Loucy (cell line): ENCODE measurements around the gene C12orf43.

Experiments
- H2AFZ ChIP-seq: fragments of 200-600 bp; sonication (generic); 2 replicates; pipeline ENCODE4 v1.6.0; 2016; ENCODE audit warnings: antibody characterized with exemption, mild to moderate bottlenecking, low read length, moderate library complexity
- H3F3A ChIP-seq: fragments of 200-600 bp; 2 replicates; pipeline ENCODE4 v1.6.0; 2016; ENCODE audit warnings: antibody characterized with exemption, low read depth, mild to moderate bottlenecking
- H3K27me3 ChIP-seq: fragments of 200-600 bp; sonication (generic); 2 replicates; pipeline ENCODE4 v1.6.1; 2014; ENCODE audit warnings: low read length, mild to moderate bottlenecking; ENCODE audit not compliant: insufficient read depth, poor library complexity, severe bottlenecking
- H3K36me3 ChIP-seq: fragments of 200-600 bp; sonication (generic); 2 replicates; pipeline ENCODE4 v1.6.1; 2016; ENCODE audit warnings: low read length; ENCODE audit not compliant: insufficient read depth
- H3K4me1 ChIP-seq: fragments of 200-600 bp; sonication (generic); 2 replicates; pipeline ENCODE4 v1.5.1; 2014; ENCODE audit warnings: low read length, mild to moderate bottlenecking; ENCODE audit not compliant: insufficient read depth, poor library complexity, severe bottlenecking
- H3K4me2 ChIP-seq: fragments of 200-600 bp; sonication (generic); 2 replicates; pipeline ENCODE4 v1.6.0; 2014; ENCODE audit warnings: antibody characterized with exemption, low read length, low read depth, mild to moderate bottlenecking; ENCODE audit not compliant: poor library complexity, severe bottlenecking
- H3K4me3 ChIP-seq: fragments of 200-600 bp; sonication (generic); 2 replicates; pipeline ENCODE4 v1.5.1; 2014; ENCODE audit warnings: low read length, mild to moderate bottlenecking, mixed read lengths; ENCODE audit not compliant: poor library complexity, severe bottlenecking
- H3K79me2 ChIP-seq: fragments of 200-600 bp; sonication (generic); 2 replicates; pipeline ENCODE4 v1.6.1; 2014; ENCODE audit warnings: low read length; ENCODE audit not compliant: insufficient read depth
- H3K9ac ChIP-seq: fragments of 200-600 bp; sonication (generic); 2 replicates; pipeline ENCODE4 v1.6.0; 2014; ENCODE audit warnings: mild to moderate bottlenecking, low read depth, low read length, moderate library complexity; ENCODE audit not compliant: poor library complexity, severe bottlenecking
- H3K9me2 ChIP-seq: fragments of 200-600 bp; sonication (generic); replicated peaks from 2 replicates; pipeline ENCODE4 v1.6.1; 2016; ENCODE audit warnings: low read depth, low read length, mixed read lengths
- H3K9me3 ChIP-seq: fragments of 200-600 bp; sonication (generic); 2 replicates; pipeline ENCODE4 v1.6.1; 2014; ENCODE audit warnings: mild to moderate bottlenecking, antibody characterized with exemption, low read length, low read depth; ENCODE audit not compliant: insufficient read depth
- H4K20me1 ChIP-seq: fragments of 200-600 bp; sonication (generic); 2 replicates; pipeline ENCODE4 v1.6.0; 2014; ENCODE audit warnings: antibody characterized with exemption, low read length, mild to moderate bottlenecking; ENCODE audit not compliant: insufficient read depth, poor library complexity, severe bottlenecking
- CTCF ChIP-seq: fragments of 200-600 bp; sonication (generic); conservative IDR thresholded peaks from 2 replicates; pipeline ENCODE4 v1.5.1; 2014; ENCODE audit warnings: mild to moderate bottlenecking, antibody characterized with exemption, low read length
- EZH2phosphoT487 ChIP-seq: fragments of 200-600 bp; IDR thresholded peaks from 2 replicates; pipeline ENCODE4 v1.6.1; 2018; ENCODE audit warnings: antibody characterized with exemption, mild to moderate bottlenecking, moderate library complexity, borderline replicate concordance

C12orf43 gene

GRCh38 chr12:120999191-121000120 is 16.8 kb downstream of the C12orf43 start:
- Histone ChIP-seq H3K9me2 (no peaks in the 10 kb centered on the region), H3K4me2 (no peak overlapping the region), H3K27me3 (no peaks in the 10 kb centered on the region), H3K4me3 (no peak overlapping the region), H3K9ac (no peak overlapping the region), H3F3A (no peaks in the 10 kb centered on the region), H3K79me2 (no peaks in the 10 kb centered on the region), H4K20me1 (no peaks in the 10 kb centered on the region), H3K4me1 (peaks cover 26% of the 10 kb centered on the region), H2AFZ (no peak overlapping the region), H3K9me3 (no peaks in the 10 kb centered on the region), H3K36me3 (peaks cover 4% of the 10 kb centered on the region; the same call in 1 of the 2 replicates)
- TF ChIP-seq CTCF (no peak), EZH2phosphoT487 (no peak)

- no peaks in the 10 kb centered on the region for H3K27me3 ChIP-seq
- H3K36me3 ChIP-seq, result peaks cover 3% of the 10 kb centered on the region; the same call in 1 of the 2 replicates
- H3K9me3 ChIP-seq, result no peaks in the 10 kb centered on the region
Observed at GRCh38 chr12:120998435-120998834, 17.9 kb downstream of the C12orf43 start.

GRCh38 chr12:120997448-120997847 is 18.8 kb downstream of the C12orf43 start:
- Histone ChIP-seq H2AFZ (no peak overlapping the region), H3K4me2 (no peak overlapping the region), H3K4me3 (no peak overlapping the region), H3K27me3 (no peaks in the 10 kb centered on the region), H3K9ac (no peak overlapping the region), H3K36me3 (no peaks in the 10 kb centered on the region), H3K9me2 (no peaks in the 10 kb centered on the region), H4K20me1 (no peaks in the 10 kb centered on the region), H3K79me2 (no peaks in the 10 kb centered on the region), H3F3A (no peaks in the 10 kb centered on the region), H3K4me1 (peaks cover 26% of the 10 kb centered on the region), H3K9me3 (no peaks in the 10 kb centered on the region)
- TF ChIP-seq CTCF (no peak), EZH2phosphoT487 (no peak)

More at GRCh38 chr12:120998435-120998834, 17.9 kb downstream of the C12orf43 start:
- Histone ChIP-seq H3K4me1 (peaks cover 26% of the 10 kb centered on the region), H3K79me2 (no peaks in the 10 kb centered on the region), H4K20me1 (no peaks in the 10 kb centered on the region), H3K9ac (no peak overlapping the region), H3K4me2 (no peak overlapping the region), H3F3A (no peaks in the 10 kb centered on the region), H3K9me2 (no peaks in the 10 kb centered on the region), H3K4me3 (no peak overlapping the region), H2AFZ (no peak overlapping the region)
- TF ChIP-seq EZH2phosphoT487 (no peak), CTCF (no peak)
